OCI-LY1 (cell line): ENCODE data around the gene LYVE1.

ENCODE experiments used
- EZH2 ChIP-seq: fragments of 200-600 bp; sonication (generic), shearing (Covaris generic); IDR thresholded peaks from 2 replicates; pipeline ENCODE4 v1.8.0; 2017; ENCODE audit warnings: borderline replicate concordance, mixed run types, mild to moderate bottlenecking, antibody characterized with exemption, low read length, moderate library complexity, mixed read lengths
- TF ChIP-seq, protein P1 (sequence below): fragments of 200-600 bp; sonication (generic), shearing (Covaris generic); IDR thresholded peaks from 2 replicates; pipeline ENCODE4 v1.5.1; 2017; ENCODE audit warnings: mild to moderate bottlenecking, antibody characterized with exemption, low read length, moderate library complexity, mixed read lengths

DNA sequence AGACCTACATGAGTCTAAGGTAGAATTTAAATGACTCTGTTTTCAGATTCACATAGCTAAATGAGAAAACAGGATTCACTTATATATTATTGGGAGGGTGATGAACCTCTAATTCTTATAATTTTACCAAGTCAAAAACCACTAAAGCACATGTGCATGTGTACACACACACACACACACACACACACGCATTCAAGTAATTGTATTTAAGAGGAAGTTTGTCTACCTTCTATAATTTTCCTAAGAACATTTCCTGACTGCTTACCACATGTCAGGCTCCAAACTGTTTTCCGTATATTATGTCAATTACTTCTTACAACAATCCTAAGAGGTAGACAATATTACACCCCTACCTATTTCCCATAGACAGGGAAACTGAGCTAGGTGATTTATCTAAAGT lies 34.1 kb downstream of the LYVE1 start:
- TF ChIP-seq, protein P1, sequence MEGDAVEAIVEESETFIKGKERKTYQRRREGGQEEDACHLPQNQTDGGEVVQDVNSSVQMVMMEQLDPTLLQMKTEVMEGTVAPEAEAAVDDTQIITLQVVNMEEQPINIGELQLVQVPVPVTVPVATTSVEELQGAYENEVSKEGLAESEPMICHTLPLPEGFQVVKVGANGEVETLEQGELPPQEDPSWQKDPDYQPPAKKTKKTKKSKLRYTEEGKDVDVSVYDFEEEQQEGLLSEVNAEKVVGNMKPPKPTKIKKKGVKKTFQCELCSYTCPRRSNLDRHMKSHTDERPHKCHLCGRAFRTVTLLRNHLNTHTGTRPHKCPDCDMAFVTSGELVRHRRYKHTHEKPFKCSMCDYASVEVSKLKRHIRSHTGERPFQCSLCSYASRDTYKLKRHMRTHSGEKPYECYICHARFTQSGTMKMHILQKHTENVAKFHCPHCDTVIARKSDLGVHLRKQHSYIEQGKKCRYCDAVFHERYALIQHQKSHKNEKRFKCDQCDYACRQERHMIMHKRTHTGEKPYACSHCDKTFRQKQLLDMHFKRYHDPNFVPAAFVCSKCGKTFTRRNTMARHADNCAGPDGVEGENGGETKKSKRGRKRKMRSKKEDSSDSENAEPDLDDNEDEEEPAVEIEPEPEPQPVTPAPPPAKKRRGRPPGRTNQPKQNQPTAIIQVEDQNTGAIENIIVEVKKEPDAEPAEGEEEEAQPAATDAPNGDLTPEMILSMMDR, result no peak
- no peak for TF ChIP-seq EZH2
